CD4-positive, alpha-beta T cell treated with Interleukin-6 at 100 ng/mL for 8 hours (primary cell): ENCODE data around the gene TOP1.

Experiments
- DNase-seq: peaks from one replicate; pipeline ENCODE4 v3.0.0-alpha.2; 2020; ENCODE audit warnings: mixed read lengths, low spot score

Gene TOP1

GRCh38 chr20:41028359-41029149 is at the start of gene TOP1:
Gene TOP1, plus strand, starts transcription at chr20:41028822. Its CDS starts 246 bp downstream, at chr20:41029068.
- peak; percentile 100 for DNase-seq

GRCh38 chr20:40979247-40979646 is 49.4 kb upstream of the TOP1 start:
- no peak for DNase-seq

- no peak for DNase-seq
Measured at GRCh38 chr20:40980106-40980827, 48.4 kb upstream of the TOP1 start.

GRCh38 chr20:40980828-40981310 is 47.8 kb upstream of the TOP1 start:
- no peak for DNase-seq

GRCh38 chr20:40982415-40983145 is 46.0 kb upstream of the TOP1 start:
- no peak for DNase-seq

GRCh38 chr20:40983898-40984297 is 44.7 kb upstream of the TOP1 start:
- DNase-seq = no peak

GRCh38 chr20:40984496-40984895 is 44.1 kb upstream of the TOP1 start:
- no peak for DNase-seq

- no peak for DNase-seq
Measured at GRCh38 chr20:40986774-40987173, 41.8 kb upstream of the TOP1 start.

GRCh38 chr20:40990542-40991120 is 38.0 kb upstream of the TOP1 start:
- peak; percentile 68 for DNase-seq

GRCh38 chr20:40991181-40991889 is 37.3 kb upstream of the TOP1 start:
- DNase-seq = peak; percentile 36

GRCh38 chr20:40992349-40993113 is 36.1 kb upstream of the TOP1 start:
- no peak for DNase-seq

- no peak for DNase-seq
Measured at GRCh38 chr20:40993794-40994540, 34.7 kb upstream of the TOP1 start.

- no peak for DNase-seq
Measured at GRCh38 chr20:40996326-40996725, 32.3 kb upstream of the TOP1 start.

GRCh38 chr20:40997116-40997515 is 31.5 kb upstream of the TOP1 start:
- no peak for DNase-seq

GRCh38 chr20:40999841-41000240 is 28.8 kb upstream of the TOP1 start:
- DNase-seq = no peak

GRCh38 chr20:41000628-41001027 is 28.0 kb upstream of the TOP1 start:
- DNase-seq = no peak

- no peak for DNase-seq
Measured at GRCh38 chr20:41001497-41001896, 27.1 kb upstream of the TOP1 start.

- no peak for DNase-seq
Measured at GRCh38 chr20:41002842-41003142, 25.8 kb upstream of the TOP1 start.

- DNase-seq = peak; percentile 67
Measured at GRCh38 chr20:41003143-41003935, 25.3 kb upstream of the TOP1 start.
